Lower lobe of right lung (tissue), 2 donors: ENCODE results near the gene BCL2. TPM values are rescaled to one million over a fixed set of nuclear protein-coding genes. Genes with fewer than 3 reads are reported as not detected.

Experiments used
- ATAC-seq, 2 donors: fragments of 200-7000 bp; cut with Tn5 transposase; one replicate each; pipeline ENCODE4 v1.9.1; 2020 to 2022; ENCODE audit warnings: mild to moderate bottlenecking in 2 of 2, moderate library complexity in 2 of 2
- DNase-seq: peaks from one replicate; pipeline ENCODE4 v3.0.0-alpha.2; 2020
- H3K27ac ChIP-seq: fragments of 200-600 bp; one replicate; pipeline ENCODE4 v1.8.0; 2022
- H3K27me3 ChIP-seq: fragments of 200-600 bp; one replicate; pipeline ENCODE4 v1.8.0; 2022; ENCODE audit warnings: low read depth
- H3K36me3 ChIP-seq: fragments of 200-600 bp; one replicate; pipeline ENCODE4 v1.8.0; 2022; ENCODE audit warnings: mild to moderate bottlenecking
- H3K4me1 ChIP-seq: fragments of 200-600 bp; one replicate; pipeline ENCODE4 v1.8.0; 2022
- H3K4me3 ChIP-seq: fragments of 200-600 bp; one replicate; pipeline ENCODE4 v1.8.0; 2022; ENCODE audit warnings: mild to moderate bottlenecking
- H3K9me3 ChIP-seq: fragments of 200-600 bp; one replicate; pipeline ENCODE4 v1.8.0; 2022
- CTCF ChIP-seq: fragments of 200-600 bp; IDR thresholded peaks from one replicate; pipeline ENCODE4 v1.8.0; 2022; ENCODE audit warnings: antibody characterized with exemption, mild to moderate bottlenecking
- intact Hi-C: fragments of 100-400 bp; cut with DNase I; formaldehyde crosslinking; loops from one replicate; pipeline ENCODE4 v1.11.0; 2022
- total RNA-seq: library from RNA; stranded (reverse); fragmentation: NEBNext Ultra II Directional; extraction: Animal tissue kit (Norgen Biotek cat#: 25700); gene quantifications from one replicate; pipeline ENCODE4 v1.2.1, GENCODE V29; 2021
- donor health status: DM: no; HTN: yes; CAD: no; lungs with severe emphysema.

Gene BCL2
- total RNA-seq, 1 donor from 2014 or later, result 11.0 TPM

GRCh38 chr18:63145851-63146555, 173.6 kb downstream of the BCL2 start:
- no peak overlapping the region for H3K4me3 ChIP-seq
- intact Hi-C loops, result no loop called here
- H3K27me3 ChIP-seq, result no peaks in the 10 kb centered on the region
- H3K27ac ChIP-seq, result no peak overlapping the region
- H3K9me3 ChIP-seq, result no peaks in the 10 kb centered on the region
- H3K36me3 ChIP-seq, result no peaks in the 10 kb centered on the region
- ATAC-seq, result no peak
- peaks cover 29% of the 10 kb centered on the region for H3K4me1 ChIP-seq
- TF ChIP-seq CTCF, result no peak
- no peak for DNase-seq

- Histone ChIP-seq H3K9me3 (no peaks in the 10 kb centered on the region), H3K36me3 (no peaks in the 10 kb centered on the region), H3K27me3 (no peaks in the 10 kb centered on the region), H3K27ac (no peak overlapping the region), H3K4me1 (peaks cover 32% of the 10 kb centered on the region), H3K4me3 (no peak overlapping the region)
- intact Hi-C loops, result no loop called here
- DNase-seq (no peak), ATAC-seq (no peak)
- TF ChIP-seq CTCF, result no peak
These were observed 174.3 kb downstream of the BCL2 start for GRCh38 chr18:63145166-63145850.

GRCh38 chr18:63144748-63145147, 174.8 kb downstream of the BCL2 start:
- Histone ChIP-seq H3K4me1 (peaks cover 33% of the 10 kb centered on the region), H3K27me3 (no peaks in the 10 kb centered on the region), H3K36me3 (no peaks in the 10 kb centered on the region), H3K4me3 (no peak overlapping the region), H3K9me3 (no peaks in the 10 kb centered on the region), H3K27ac (no peak overlapping the region)
- TF ChIP-seq CTCF, result no peak
- DNase-seq (no peak), ATAC-seq (no peak)
- intact Hi-C loops, result no loop called here

- H3K4me3 ChIP-seq, result no peak overlapping the region
- TF ChIP-seq CTCF, result no peak
- no peak overlapping the region for H3K27ac ChIP-seq
- intact Hi-C loops, result no loop called here
- H3K36me3 ChIP-seq, result no peaks in the 10 kb centered on the region
- H3K4me1 ChIP-seq, result peaks cover 35% of the 10 kb centered on the region
- ATAC-seq, result no peak
- no peaks in the 10 kb centered on the region for H3K27me3 ChIP-seq
- DNase-seq, result no peak
- no peaks in the 10 kb centered on the region for H3K9me3 ChIP-seq
These were observed 176.2 kb downstream of the BCL2 start for GRCh38 chr18:63143330-63143771.

- no peaks in the 10 kb centered on the region for H3K9me3 ChIP-seq
- H3K27me3 ChIP-seq, result no peaks in the 10 kb centered on the region
- peak overlapping the region; percentile 8 for H3K27ac ChIP-seq
- no peaks in the 10 kb centered on the region for H3K36me3 ChIP-seq
- intact Hi-C loops, result no loop called here
- DNase-seq, result no peak
- H3K4me3 ChIP-seq, result no peak overlapping the region
- no peak for ATAC-seq
- H3K4me1 ChIP-seq, result peaks cover 37% of the 10 kb centered on the region
- no peak for TF ChIP-seq CTCF
These were observed 176.9 kb downstream of the BCL2 start for GRCh38 chr18:63142594-63143225.
